ENCODE results near the gene NPRL2. TPM values are rescaled to one million over a fixed set of nuclear protein-coding genes. Genes with fewer than 3 reads are reported as not detected.

The NPRL2 gene
- total and polyA plus RNA-seq, 2 of the 13 experiments (the other 11 are each of a cell fraction or from before 2014, with no cell fraction given), result 30.6 to 51.4 TPM

DNA sequence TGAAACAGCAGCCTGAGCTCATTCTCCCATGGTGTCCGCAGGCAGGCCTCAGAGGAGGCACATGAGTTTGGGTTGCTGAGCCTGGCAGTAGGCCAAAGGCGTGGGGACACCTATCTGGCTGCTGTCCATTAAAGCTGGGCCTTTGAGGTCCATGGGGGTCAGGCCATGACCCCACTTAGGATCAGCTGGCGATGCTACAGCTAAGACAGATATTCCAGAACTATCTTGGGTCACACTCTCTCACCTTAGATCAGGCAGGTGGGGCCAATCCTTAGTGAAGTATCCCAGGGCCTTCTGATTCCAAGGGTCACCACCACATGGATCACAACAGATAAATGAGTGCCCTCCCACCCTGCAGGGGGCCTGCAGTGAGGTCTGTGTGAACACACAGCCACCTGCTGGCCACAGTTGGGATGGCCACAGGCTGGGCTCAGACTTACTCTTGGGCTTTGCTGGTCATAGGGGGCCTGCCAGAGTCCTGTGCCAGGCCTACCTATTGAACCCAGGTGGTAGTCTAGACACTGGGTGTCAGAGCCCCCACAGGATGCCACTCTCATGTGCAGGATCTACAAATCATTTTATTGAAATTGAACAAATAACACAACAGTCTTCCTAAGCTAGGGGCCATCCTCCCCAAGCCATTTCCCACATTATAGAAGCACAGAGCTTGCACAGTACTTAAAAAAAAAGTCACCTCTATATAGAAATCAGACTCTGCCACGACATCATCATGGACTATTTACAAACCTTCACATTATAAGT, 26.0 kb downstream of the NPRL2 start (continued):
- TF ChIP-seq, protein P1, sequence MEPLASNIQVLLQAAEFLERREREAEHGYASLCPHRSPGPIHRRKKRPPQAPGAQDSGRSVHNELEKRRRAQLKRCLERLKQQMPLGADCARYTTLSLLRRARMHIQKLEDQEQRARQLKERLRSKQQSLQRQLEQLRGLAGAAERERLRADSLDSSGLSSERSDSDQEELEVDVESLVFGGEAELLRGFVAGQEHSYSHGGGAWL (CRISPR knock-in tag; IDR thresholded peaks at IDR 0.05), result peak; percentile 44; the same call in 1 of the 2 replicates
- TF ChIP-seq ZNF839 (CRISPR knock-in tag; IDR thresholded peaks at IDR 0.05; ENCODE audit: borderline replicate concordance), result no peak
- TF ChIP-seq, protein P2, sequence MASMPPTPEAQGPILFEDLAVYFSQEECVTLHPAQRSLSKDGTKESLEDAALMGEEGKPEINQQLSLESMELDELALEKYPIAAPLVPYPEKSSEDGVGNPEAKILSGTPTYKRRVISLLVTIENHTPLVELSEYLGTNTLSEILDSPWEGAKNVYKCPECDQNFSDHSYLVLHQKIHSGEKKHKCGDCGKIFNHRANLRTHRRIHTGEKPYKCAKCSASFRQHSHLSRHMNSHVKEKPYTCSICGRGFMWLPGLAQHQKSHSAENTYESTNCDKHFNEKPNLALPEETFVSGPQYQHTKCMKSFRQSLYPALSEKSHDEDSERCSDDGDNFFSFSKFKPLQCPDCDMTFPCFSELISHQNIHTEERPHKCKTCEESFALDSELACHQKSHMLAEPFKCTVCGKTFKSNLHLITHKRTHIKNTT (CRISPR knock-in tag; IDR thresholded peaks at IDR 0.05), result no peak
- no peak for TF ChIP-seq TMF1 (CRISPR knock-in tag; IDR thresholded peaks at IDR 0.05; ENCODE audit: low read depth)
- TF ChIP-seq ZNF260 (CRISPR knock-in tag; IDR thresholded peaks at IDR 0.05; ENCODE audit: borderline replicate concordance, low read depth), result no peak
- TF ChIP-seq, protein P3, sequence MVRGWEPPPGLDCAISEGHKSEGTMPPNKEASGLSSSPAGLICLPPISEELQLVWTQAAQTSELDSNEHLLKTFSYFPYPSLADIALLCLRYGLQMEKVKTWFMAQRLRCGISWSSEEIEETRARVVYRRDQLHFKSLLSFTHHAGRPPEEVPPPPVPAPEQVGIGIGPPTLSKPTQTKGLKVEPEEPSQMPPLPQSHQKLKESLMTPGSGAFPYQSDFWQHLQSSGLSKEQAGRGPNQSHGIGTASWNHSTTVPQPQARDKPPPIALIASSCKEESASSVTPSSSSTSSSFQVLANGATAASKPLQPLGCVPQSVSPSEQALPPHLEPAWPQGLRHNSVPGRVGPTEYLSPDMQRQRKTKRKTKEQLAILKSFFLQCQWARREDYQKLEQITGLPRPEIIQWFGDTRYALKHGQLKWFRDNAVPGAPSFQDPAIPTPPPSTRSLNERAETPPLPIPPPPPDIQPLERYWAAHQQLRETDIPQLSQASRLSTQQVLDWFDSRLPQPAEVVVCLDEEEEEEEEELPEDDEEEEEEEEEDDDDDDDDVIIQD (CRISPR knock-in tag; IDR thresholded peaks at IDR 0.05; ENCODE audit: low read depth), result no peak; the same call in 1 of the 2 replicates
- peak; percentile 62; the same call in 1 of the 2 replicates for TF ChIP-seq ZNF317 (CRISPR knock-in tag; IDR thresholded peaks at IDR 0.05)
- TF ChIP-seq GATAD1 (CRISPR knock-in tag; IDR thresholded peaks at IDR 0.05), result peak; percentile 64; the same call in 1 of the 2 replicates
- no peak for TF ChIP-seq ZNF33A (CRISPR knock-in tag; IDR thresholded peaks at IDR 0.05; ENCODE audit: borderline replicate concordance)
- peak; percentile 95 for TF ChIP-seq STAG1 (CRISPR knock-in tag; IDR thresholded peaks at IDR 0.05)
- TF ChIP-seq, protein P4, sequence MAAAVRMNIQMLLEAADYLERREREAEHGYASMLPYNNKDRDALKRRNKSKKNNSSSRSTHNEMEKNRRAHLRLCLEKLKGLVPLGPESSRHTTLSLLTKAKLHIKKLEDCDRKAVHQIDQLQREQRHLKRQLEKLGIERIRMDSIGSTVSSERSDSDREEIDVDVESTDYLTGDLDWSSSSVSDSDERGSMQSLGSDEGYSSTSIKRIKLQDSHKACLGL (CRISPR knock-in tag; IDR thresholded peaks at IDR 0.05), result no peak
- TF ChIP-seq ZKSCAN8 (CRISPR knock-in tag; IDR thresholded peaks at IDR 0.05; ENCODE audit: borderline replicate concordance), result peak; percentile 35; the same call in 1 of the 2 replicates
- TF ChIP-seq HDAC2 (CRISPR knock-in tag; IDR thresholded peaks at IDR 0.05), result peak; percentile 48; the same call in 1 of the 2 replicates
- peak; percentile 51; the same call in 1 of the 2 replicates for TF ChIP-seq ZNF343 (CRISPR knock-in tag; IDR thresholded peaks at IDR 0.05)
- TF ChIP-seq, protein P5, sequence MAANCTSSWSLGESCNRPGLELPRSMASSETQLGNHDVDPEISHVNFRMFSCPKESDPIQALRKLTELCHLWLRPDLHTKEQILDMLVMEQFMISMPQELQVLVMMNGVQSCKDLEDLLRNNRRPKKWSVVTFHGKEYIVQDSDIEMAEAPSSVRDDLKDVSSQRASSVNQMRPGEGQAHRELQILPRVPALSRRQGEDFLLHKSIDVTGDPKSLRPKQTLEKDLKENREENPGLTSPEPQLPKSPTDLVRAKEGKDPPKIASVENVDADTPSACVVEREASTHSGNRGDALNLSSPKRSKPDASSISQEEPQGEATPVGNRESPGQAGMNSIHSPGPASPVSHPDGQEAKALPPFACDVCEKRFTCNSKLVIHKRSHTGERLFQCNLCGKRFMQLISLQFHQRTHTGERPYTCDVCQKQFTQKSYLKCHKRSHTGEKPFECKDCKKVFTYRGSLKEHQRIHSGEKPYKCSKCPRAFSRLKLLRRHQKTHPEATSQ (CRISPR knock-in tag; IDR thresholded peaks at IDR 0.05; ENCODE audit: borderline replicate concordance), result no peak
- 0 out of 2 replicates have a peak, but pooled peaks have one; percentile 31 for TF ChIP-seq ZMYM4 (CRISPR knock-in tag; IDR thresholded peaks at IDR 0.05)
- TF ChIP-seq, protein P6, sequence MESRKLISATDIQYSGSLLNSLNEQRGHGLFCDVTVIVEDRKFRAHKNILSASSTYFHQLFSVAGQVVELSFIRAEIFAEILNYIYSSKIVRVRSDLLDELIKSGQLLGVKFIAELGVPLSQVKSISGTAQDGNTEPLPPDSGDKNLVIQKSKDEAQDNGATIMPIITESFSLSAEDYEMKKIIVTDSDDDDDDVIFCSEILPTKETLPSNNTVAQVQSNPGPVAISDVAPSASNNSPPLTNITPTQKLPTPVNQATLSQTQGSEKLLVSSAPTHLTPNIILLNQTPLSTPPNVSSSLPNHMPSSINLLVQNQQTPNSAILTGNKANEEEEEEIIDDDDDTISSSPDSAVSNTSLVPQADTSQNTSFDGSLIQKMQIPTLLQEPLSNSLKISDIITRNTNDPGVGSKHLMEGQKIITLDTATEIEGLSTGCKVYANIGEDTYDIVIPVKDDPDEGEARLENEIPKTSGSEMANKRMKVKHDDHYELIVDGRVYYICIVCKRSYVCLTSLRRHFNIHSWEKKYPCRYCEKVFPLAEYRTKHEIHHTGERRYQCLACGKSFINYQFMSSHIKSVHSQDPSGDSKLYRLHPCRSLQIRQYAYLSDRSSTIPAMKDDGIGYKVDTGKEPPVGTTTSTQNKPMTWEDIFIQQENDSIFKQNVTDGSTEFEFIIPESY (CRISPR knock-in tag; IDR thresholded peaks at IDR 0.05), result peak; percentile 68
- TF ChIP-seq ZNF746 (CRISPR knock-in tag; IDR thresholded peaks at IDR 0.05), result no peak
- no peak for TF ChIP-seq ZNF101 (CRISPR knock-in tag; IDR thresholded peaks at IDR 0.05; ENCODE audit: borderline replicate concordance, low read depth)
- 0 out of 2 replicates have a peak, but pooled peaks have one; percentile 15 for TF ChIP-seq GABPB1 (CRISPR knock-in tag; IDR thresholded peaks at IDR 0.05)

All from HepG2 (cell line).